GM21619 (cell line): ENCODE data around the gene DEXI.
"Not testable (repeated sequence)": the region's sequence is repeated elsewhere in the genome, so short reads cannot be mapped to it uniquely, and the experiment has no call there.

Experiments
- ATAC-seq: cut with Tn5 transposase; IDR thresholded peaks from one replicate; pipeline ENCODE4 v1.9.1; 2021; ENCODE audit not compliant: unreplicated experiment

Gene DEXI

DNA sequence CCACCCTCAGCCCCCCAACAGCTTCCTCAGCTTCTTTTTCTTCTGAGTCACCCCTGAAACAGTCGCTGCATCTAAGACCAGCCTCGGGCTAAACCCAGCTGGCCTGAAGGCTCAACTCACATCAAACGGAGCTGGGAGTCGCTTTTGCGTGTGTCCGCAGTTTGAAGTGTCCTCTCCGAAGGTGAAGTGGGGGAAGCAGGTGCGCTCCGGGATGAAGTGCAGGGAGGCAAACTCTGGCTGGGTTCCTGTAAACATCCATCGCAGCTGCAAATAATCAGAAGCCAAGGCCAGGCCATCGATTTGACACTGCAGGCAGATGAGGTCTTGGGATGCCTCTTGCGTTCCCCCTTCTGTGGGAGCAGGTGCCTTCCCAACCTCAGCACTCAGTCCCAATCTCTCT, 13.2 kb downstream of the DEXI start:
- not testable (repeated sequence) for ATAC-seq

DNA sequence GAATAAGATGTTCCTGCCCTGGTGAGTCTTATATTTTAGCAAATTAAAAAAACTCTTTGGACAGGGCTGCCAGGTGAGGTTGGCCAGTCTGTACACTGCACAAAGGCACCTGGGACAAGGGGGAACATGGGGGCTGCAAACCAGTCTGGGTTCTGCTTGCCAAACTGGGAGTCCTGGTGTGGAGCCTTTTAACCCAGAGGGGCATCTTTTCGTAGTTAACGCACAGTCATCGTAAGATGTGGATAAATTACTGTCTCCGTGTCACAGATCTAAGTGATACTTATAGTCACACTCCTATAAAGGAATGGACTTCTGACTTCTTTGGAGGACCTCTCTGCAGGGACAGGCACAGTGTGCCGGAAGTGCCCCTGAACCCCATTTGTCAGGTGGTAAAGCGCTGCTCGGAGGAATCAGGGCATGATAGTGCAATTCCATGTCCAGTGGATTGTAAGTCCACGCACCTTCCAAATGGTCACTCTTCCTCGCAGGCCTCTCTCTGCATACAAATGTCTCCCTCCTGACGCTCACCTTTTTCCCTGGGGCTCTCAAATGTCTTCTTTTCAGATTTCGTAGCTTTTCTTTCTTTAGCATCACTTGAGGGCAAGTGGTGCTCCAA, 14.7 kb downstream of the DEXI start:
- no peak for ATAC-seq

DNA sequence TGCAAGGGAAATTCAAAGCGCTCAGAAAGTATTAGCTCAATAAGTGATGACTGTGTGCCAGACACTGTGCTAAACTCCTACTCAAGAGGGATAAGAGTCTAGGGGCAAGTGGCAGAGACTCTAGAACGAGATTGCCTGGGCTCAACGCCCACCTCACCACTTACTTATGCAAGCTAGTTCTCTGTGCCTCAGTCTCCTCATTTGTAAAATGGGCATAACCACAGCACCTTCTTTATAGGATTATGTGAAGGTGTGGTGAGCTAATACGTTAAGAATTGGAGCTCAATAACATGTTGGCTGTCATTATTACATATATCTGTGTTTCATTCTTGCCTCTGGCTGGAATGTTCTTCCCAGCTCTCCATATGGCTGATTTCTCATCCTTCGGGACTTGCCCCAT, 15.4 kb downstream of the DEXI start:
- ATAC-seq, result no peak

DNA sequence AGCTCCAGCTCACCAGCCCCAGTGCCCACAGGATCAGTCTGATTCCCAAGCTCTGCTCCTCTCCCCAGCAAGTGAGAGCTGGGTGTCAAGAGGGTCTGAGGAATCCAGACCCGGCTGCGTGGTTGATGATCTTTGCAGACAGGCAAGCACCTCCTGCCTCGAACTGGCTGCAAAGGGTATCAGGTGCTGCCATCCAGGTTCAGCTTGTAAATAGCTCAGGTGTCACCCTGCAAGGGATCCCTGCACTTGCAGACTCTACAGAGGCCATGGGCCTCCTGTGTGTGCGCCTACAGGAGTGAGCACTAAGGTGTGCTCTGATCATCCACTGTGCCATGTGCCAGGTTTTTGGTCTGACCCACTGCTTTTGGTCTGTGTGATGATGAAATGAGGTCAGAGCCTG, 16.2 kb downstream of the DEXI start:
- ATAC-seq, result no peak

DNA sequence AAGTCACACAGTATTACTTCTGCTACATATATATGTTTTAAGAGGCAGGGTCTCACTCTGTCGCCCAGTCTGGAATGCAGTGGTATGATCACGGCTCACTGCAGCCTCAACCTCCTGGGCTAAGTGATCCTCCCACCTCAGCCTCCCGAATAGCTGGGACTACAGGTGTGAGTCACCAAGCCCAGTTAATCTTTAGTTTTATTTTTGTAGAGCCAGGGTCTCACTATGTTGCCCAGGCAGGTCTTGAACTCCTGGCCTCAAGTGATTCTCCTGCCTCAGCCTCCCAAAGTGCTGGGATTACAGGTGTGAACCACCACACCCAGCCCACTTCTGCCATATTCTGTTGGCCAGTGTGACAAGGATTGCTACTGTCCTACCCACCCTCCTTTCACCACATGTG, 17.0 kb downstream of the DEXI start:
- ATAC-seq, result not testable (repeated sequence)

DNA sequence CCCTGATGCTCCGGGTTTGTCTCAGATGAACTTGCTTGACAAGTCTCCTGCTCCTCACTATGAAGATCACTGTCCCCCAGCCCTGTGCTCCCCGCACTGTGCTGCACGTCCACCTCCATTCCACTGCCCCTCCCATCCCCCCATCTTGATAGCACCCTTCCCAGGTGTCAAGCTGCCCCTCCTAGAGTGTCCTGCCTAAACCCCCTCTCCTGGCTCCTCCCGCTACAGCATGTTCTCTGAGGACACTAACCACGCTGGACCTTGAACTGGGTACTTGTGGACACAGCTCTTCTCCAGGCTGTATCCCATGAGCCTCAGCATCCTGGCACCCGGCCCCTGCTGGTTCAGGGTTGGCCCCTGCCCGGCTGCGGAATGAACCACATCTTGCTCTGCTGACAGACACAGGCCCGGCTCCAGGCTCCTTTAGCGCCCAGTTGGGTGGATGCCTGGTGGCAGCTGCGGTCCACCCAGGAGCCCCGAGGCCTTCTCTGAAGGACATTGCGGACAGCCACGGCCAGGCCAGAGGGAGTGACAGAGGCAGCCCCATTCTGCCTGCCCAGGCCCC, 18.5 kb downstream of the DEXI start:
- no peak for ATAC-seq

DNA sequence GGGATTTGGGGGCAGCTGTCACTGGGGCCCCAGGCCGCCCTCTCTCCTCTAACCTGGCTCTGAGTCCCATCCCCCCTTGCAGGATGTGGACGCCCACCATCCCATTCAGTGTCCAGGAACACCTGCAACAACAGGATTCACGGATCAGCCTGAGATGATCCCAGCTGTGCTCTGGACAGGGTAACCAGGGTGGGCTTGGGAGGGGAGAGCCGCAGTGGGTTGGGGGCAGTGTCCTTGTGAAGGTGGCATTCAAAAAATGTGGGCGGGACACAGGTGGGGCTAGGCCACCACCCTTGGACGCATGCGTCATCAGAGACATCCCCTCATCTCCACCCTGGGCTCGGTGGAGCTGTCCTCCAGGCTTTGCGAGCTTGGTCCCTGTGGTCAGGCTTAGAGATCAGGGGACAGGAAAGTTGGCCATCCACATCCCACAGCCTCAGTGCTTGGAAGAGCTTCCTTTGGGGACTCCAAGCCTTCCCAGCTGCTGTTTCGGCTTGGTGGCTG, 19.1 kb downstream of the DEXI start:
- no peak for ATAC-seq

DNA sequence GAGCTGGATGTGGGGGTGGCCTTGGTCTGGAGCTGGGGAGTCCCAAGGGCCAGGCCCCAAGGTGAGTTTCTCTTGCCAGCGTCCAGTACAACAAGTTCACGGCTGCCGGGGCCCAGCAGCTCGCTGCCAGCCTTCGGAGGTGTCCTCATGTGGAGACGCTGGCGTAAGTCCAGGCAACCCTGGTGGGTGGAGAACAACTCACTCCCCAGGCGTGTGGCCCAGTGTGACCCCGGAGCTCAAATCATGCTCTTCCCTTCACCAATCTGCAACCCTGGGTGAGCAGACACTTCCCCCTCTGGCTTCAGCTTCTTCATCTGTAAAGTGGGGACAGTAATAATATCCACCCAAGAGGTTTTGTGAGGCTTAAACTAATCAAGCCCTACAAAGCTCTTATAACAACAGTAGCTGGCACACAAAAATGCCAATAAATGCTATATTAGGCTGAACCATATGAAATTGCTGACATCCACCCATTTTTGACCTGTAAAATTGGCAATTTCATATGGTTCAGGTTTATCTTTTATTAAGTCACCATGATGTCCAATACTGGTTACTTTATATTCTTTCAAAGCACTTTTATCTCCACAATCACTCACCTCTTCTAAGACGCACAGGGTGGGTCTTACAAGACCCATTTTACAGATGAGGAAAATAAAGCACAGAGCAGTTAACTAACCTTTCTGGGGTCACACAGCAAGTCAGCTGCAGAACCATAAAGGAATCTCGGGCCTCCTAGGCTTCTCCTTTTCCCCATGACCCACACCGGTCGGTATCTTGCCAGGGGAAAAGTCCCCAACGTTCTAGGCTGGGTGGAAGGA, 19.7 kb downstream of the DEXI start:
- no peak for ATAC-seq

DNA sequence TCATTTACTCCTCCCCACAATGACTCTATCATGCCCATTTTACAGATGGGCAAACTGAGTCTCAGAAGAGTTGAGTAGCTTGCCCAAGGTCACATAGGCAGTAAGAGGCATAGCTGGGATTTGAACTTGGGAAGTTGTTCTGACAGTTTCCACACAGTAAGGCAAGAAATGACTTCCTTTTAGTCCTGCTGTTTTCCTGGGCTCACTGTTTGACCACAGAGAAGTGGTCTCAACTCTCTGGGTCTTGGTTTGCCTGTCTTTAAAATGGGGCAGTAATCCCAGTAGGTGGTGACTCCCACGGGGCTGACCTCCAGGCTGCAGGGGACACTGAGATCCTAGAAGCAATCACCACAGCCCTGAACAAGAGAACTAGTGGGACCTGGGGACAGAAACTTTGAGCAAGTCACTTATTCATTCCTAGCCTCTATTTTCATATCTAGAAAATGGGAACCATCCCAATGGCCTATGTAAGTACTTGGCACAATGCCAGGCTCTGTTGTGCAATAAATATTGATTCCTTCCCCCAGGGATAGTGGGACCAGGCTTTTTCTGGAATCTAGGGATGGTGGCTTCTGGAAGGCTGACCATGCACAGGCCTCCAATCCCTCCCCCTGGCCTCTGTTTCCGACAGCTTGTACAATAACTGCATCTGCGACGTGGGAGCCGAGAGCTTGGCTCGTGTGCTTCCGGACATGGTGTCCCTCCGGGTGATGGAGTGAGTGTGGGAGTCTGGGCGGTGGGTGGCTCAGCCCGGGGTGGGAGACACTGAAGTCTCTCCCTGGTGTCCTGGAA, 20.5 kb downstream of the DEXI start:
- no peak for ATAC-seq

DNA sequence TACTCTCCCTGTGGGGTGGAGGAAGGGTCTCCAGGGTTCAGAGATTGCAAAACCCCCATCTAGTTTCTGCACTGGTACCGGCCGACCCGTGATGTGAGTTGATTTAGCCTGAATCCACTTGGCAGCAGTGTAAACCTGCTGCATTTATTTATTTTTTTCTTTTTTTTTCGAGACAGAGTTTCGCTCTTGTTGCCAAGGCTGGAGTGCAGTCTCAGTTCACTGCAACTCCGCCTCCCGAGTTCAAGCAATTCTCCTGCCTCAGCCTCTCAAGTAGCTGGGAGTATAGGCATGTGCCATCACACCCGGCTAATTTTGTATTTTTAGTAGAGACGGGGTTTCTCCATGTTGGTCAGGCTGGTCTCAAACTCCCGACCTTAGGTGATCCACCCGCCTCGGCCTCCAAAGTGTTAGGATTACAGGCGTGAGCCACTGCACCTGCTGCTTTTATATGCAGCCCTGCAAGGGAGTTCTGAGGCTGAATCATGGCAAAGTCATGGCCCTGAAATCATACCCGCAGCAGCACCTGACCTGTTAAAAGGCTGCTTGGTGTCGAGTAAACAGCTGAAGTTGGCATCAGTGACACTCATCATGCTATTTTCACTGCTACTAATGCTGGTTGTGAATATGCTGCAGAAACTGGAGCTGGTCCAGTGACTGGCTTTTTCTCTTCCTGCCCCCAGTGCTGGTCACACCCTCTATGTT, 21.4 kb downstream of the DEXI start:
- no peak for ATAC-seq

DNA sequence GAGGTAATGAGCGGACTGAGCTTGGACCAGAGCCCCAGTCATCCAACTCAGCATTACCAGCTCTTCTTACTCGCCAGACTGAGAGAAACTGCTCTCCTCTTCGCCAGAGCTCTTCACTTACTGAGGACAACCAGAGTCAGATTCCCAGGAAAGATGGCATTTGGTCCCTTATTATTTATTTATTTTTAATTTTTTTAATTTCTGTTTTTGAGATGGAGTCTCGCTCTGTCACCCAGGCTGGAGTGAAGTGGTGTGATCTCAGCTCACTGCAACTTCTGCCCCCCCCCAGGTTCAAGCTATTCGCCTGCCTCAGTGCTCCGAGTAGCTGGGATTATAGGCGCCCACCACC, 23.3 kb downstream of the DEXI start:
- no peak for ATAC-seq

DNA sequence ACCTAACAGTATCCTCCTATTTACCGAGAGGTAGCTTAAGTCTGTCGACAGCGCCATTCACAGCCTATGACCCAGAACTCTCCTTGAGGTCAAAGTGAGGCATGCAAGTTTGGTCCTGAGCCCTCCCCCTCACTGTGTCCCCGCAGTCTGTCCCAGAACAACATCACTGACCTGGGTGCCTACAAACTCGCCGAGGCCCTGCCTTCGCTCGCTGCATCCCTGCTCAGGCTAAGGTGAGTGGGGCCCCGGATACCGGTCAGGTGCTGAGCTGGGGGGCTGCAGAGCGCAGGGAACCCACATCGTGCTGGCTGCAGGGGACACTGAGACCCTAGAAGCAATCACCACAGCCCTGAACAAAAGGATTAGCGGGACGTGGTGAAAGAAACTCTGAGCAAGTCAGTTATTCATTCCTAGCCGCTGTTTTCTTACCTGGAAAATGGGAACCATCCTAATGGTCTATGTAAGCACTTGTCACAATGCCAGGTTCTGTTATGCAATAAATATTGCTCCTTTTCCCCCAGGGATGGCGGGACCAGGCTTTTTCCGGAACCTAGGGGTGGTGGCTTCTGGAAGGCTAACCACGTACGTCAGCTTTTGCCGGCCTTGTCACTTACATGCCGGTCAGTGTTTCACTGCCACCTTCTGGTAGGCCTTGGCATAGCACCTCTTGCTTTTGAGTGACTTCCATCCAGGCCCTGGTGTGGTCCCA, 23.8 kb downstream of the DEXI start:
- no peak for ATAC-seq

DNA sequence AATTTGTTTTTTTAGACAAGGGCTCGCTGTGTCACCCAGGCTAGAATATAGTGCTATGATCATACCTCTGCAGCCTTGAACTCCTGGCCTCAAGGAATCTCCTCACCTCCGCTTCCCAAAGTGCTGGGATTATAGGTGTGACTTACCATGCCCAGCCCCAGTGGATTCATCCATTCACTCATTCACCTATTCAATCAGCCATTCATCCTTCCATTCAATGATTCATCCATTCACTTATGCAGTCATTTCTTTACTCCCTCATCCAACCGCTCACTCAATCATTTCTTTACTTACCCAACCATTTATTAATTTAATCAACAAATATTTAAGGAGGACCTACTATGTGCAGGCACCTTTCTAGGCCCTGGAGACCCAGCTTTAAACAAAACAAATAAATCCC, 25.7 kb downstream of the DEXI start:
- no peak for ATAC-seq

DNA sequence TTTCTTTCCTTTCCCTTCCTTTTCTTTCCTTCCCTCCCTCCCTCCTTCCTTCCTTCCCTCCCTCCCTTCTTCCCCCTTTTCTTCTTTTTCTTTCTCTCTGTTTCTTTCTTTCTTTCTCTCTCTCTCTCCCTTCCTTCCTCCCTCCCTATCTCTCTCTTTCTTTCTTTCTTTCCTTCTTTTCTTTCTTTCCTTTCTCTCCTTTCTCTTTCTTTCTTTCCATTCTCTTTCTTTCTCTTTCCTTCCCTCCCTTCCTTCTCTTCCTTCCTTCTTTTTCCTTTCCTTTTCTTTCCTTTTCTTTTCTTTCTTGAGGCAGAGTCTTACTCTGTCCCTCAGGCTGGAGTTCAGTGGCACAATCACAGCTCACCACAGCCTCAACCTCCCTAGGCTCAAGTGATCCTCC, 31.0 kb downstream of the DEXI start:
- ATAC-seq, result no peak

DNA sequence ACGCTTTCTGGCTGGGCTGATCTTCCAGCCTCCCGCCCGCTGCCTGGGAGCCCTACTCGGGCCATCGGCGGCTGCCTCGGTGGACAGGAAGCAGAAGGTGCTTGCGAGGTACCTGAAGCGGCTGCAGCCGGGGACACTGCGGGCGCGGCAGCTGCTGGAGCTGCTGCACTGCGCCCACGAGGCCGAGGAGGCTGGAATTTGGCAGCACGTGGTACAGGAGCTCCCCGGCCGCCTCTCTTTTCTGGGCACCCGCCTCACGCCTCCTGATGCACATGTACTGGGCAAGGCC, 34.6 kb downstream of the DEXI start:
- ATAC-seq, result no peak

DNA sequence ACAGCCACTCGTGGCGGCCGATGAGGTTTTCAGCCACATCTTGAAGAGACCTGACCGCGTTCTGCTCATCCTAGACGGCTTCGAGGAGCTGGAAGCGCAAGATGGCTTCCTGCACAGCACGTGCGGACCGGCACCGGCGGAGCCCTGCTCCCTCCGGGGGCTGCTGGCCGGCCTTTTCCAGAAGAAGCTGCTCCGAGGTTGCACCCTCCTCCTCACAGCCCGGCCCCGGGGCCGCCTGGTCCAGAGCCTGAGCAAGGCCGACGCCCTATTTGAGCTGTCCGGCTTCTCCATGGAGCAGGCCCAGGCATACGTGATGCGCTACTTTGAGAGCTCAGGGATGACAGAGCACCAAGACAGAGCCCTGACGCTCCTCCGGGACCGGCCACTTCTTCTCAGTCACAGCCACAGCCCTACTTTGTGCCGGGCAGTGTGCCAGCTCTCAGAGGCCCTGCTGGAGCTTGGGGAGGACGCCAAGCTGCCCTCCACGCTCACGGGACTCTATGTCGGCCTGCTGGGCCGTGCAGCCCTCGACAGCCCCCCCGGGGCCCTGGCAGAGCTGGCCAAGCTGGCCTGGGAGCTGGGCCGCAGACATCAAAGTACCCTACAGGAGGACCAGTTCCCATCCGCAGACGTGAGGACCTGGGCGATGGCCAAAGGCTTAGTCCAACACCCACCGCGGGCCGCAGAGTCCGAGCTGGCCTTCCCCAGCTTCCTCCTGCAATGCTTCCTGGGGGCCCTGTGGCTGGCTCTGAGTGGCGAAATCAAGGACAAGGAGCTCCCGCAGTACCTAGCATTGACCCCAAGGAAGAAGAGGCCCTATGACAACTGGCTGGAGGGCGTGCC, 35.1 kb downstream of the DEXI start:
- ATAC-seq, result no peak

DNA sequence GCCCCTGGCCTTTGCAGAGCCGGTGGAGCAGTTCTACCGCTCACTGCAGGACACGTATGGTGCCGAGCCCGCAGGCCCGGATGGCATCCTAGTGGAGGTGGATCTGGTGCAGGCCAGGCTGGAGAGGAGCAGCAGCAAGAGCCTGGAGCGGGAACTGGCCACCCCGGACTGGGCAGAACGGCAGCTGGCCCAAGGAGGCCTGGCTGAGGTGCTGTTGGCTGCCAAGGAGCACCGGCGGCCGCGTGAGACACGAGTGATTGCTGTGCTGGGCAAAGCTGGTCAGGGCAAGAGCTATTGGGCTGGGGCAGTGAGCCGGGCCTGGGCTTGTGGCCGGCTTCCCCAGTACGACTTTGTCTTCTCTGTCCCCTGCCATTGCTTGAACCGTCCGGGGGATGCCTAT, 35.8 kb downstream of the DEXI start:
- ATAC-seq, result no peak

DNA sequence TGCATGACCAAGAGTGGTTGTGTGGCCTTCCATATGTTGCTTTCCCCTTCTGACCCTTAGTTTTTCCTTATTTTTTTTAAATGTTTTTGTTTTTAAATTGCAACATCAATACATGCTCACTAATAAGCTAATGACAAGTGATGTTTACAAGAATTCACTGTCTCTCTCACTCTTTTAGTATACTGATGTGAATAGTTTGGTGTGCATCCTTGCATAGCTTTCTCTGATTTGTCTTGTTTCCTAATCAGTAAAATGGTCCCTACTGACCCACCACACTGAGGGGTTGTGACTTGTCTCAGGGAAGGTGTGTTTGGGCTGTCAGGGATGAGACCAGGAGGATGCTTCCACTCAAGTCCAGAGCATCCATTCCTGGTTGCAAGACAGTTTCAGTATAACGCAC, 39.3 kb downstream of the DEXI start:
- no peak for ATAC-seq

DNA sequence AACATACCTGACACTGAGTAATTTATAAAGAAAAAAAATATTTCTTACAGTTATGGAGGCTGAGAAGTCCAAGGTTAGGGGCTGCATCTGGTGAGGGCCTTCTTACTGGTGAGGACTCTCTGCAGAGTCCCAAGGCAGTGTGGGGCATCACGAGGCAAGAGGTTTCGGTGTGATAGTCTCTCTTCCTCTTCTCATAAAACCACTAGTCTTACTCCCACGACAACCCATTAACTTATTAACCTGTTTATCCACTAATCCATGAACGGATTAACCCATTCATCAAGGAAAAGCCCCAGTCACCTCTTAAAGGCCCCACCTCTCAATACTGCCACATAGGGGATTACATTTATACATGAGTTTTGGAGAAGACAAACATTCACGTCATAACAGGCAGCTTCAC, 45.1 kb downstream of the DEXI start:
- peak; percentile 66 for ATAC-seq

DNA sequence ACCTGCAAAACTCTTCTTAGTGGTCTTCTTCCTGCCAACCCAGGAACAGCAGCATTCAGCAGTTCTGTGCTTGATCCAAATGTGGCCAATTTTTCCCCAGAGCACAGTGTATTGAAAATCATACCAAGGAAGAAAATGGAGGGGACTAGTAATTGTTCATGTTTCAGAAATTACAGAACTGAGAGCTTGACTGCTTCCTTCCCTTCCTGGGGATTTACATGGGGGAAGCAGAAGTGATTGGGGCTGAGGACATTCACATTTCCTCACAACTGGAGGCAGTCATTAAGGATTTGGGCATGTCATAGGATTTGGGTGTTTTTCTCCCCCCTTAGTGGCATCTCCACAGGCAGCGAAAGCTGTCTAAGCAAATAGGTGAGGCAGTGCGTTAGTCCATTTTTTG, 45.5 kb downstream of the DEXI start:
- no peak for ATAC-seq
